Esophagus mucosa (tissue), 1 donor: ENCODE results near the gene PIP4P1. TPM values are rescaled to one million over a fixed set of nuclear protein-coding genes. Genes with fewer than 3 reads are reported as not detected.

Experiments
- ATAC-seq: fragments of 200-7000 bp; cut with Tn5 transposase; one replicate; pipeline ENCODE4 v1.9.1; 2020
- total RNA-seq: library from RNA; stranded (reverse); gene quantifications from one replicate; pipeline ENCODE4 v1.2.4, GENCODE V29; 2023
- donor health status: DM: yes; HTN: yes; CAD: no.

The PIP4P1 gene
- total RNA-seq, 1 donor from 2014 or later: 22.8 TPM

- peak; percentile 12 for ATAC-seq
Measured at GRCh38 chr14:20435582-20436362, 25.5 kb downstream of the PIP4P1 start, which contains the start of gene KLHL33. Gene KLHL33 (minus strand): TSS chr14:20436166. CDS start chr14:20435811, 355 bp downstream.

GRCh38 chr14:20434701-20435581 is 26.3 kb downstream of the PIP4P1 start:
- ATAC-seq: no peak

DNA sequence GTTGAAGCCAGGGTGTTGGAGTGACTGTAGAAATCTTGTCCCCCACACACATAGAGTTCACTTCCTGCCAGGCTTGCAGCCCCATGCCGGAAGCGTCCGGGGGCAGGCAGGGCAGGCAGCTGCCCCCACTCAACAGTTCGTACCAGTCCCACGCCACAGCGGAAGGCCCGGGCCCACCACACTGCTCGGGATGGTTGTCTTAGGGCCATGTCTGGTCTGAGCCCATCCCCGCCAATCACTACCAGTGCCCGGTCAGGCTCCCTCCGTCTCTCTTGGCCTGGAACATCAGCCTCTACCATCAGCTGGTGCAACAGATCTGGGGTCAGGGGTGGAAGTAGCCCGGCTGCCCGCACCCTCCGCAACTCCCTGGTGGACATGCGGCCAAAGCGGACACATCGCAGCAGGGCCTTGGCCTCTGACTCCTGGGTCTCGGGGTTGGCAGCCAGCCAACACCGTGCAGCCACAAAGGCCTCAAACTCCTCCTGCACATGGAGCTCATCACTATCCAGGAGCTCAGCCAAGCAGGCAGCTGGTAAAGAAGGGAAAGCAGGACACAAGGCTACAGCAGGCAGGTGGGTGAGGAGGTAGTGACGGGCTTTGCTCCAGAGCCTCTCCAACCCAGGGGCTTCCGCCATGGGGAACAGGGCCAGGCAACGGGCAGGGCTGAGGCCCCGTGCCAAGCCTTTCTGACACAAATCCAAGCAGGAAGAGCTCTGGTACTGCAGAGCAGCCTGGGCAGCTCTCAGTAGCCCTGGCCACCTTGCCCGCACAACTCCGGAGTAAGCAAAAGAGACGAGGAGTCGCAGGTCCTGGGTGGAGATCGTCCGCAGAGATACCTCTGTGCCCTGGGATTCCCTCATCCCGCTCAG is 31.2 kb downstream of the PIP4P1 start:
- no peak for ATAC-seq

- ATAC-seq: peak; percentile 22
Measured at GRCh38 chr14:20428802-20429201, 32.4 kb downstream of the PIP4P1 start.

DNA sequence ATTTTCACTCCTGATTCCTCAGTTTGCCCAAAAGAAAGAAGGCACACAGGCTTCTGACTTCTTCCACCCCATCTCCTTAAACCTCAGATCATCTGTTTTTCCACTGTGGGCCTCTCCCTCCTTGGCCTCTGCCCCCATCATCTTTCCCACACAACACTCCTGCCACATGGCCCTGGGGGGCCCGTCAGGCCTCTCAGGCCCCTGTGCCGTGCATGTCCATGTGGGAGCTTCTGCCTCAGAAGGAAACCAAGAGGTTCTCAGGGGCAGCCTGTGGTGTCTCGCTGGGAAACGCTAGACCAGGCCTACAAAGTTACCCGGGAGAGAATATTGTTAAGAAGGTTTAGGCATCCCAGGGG is 33.2 kb downstream of the PIP4P1 start:
- ATAC-seq: peak; percentile 11

DNA sequence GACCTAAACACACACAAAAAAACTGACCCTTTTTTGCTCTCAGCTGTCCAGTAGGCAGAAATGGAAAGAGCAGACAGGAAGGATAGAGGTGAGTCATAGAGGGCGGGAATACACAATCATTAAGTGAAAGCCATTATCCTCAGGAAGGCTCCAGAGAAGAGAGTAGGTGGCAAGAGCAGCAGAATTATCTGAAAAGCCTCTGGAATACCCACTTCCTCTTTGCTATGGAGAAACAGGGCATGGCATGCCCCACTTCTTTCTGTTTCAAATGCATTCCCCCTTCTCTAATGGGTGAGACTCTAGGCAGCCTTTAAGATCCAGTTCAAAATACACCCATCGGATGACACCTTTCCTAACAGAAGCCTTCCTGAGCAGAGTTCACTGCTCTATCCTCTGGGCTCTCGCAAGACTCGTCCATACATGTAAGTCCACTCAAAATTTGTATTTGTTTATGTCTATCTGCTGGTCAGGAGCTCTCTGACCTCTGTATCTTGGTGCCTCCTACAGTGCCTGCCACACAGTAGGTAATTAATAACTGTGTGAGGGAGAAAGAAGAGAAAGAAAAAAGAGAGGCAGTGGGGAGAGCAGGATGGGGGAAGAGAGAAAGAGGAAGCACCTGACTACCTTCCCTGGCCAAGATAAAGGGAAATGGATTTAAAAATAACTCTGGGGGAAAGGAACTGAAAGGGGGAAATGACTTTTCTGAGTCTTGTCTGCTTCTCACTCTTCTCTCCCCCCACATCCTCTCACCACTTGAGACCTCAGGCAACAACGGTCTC is 33.8 kb downstream of the PIP4P1 start:
- ATAC-seq: peak; percentile 70

- no peak for ATAC-seq
Measured at GRCh38 chr14:20424851-20425250, 36.4 kb downstream of the PIP4P1 start.

DNA sequence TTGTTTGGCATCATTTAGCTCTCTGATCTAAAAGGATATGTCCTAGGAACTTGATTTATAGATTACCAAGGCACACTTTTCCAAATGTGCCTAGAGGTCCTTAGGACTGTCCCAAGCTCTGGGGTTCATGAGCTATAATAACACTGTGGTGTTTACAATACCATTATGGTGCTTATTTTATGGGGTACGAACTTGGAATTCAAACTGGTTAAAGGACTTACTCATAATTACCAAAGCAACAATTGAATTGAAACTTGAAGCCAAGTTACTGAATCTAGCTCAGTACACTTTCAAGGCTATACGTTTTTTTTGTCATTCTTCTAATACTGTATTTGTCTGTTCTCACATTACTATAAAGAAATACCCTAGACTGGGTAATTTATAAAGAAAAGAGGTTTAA is 38.3 kb downstream of the PIP4P1 start:
- ATAC-seq: no peak

GRCh38 chr14:20421267-20421666 is 40.0 kb downstream of the PIP4P1 start:
- ATAC-seq: no peak

DNA sequence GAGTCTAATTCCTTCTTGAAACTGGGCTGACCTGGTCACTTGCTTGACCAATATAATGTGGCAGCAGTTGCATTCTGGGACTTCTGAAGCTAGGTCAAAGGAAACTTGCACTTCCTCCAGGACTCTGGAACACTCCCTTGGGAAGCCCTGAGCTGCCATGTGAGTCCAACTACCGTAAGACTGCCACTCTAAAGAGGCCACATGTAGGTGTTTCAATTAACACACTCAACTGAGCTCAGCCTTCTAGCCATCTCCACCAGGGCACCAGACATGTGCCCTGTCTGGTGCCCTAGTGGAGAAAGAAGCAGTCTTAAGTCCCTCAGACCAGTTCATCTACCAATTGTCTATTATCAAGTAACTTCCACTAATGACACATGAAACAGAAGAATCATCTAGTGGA is 41.8 kb downstream of the PIP4P1 start:
- ATAC-seq: no peak

- ATAC-seq: no peak
Measured at GRCh38 chr14:20418501-20418909, 42.7 kb downstream of the PIP4P1 start.

GRCh38 chr14:20417250-20418186 is 43.7 kb downstream of the PIP4P1 start:
- ATAC-seq: no peak

DNA sequence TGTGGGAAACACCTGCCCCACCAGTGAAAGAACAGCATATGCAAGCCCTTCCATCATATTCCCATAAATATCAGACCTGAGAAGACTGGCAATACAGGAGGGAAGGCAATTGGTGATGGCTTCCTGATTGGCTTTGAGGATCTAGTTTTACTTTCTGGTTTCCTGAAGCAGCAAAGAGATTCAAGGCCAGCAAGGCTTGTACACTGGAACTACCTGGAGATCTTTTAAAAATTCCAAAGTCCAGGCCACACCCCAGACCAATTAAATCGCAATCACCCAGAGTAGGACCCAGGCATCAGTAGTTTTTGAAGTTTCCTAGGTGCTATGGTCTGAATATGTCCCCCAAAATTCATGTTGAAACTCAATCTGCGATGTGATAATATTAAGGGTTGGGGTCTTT is 45.0 kb downstream of the PIP4P1 start:
- ATAC-seq: no peak

- ATAC-seq: peak; percentile 20
Measured at GRCh38 chr14:20415782-20416206, 45.4 kb downstream of the PIP4P1 start.

- peak; percentile 11 for ATAC-seq
Measured at GRCh38 chr14:20413744-20414082, 47.5 kb downstream of the PIP4P1 start.

- ATAC-seq: peak; percentile 92
Measured at GRCh38 chr14:20412876-20413743, 48.1 kb downstream of the PIP4P1 start, which contains the start of gene TEP1. Gene TEP1 (minus strand): TSS chr14:20413501. CDS start chr14:20408439, 5,062 bp downstream.

GRCh38 chr14:20412411-20412810 is 48.8 kb downstream of the PIP4P1 start:
- ATAC-seq: no peak

- no peak for ATAC-seq
Measured at GRCh38 chr14:20409226-20409625, 52.0 kb downstream of the PIP4P1 start.
